K562 (cell line): ENCODE results near the gene TMX1. TPM values are rescaled to one million over a fixed set of nuclear protein-coding genes. Genes with fewer than 3 reads are reported as not detected.

Source experiments
- ATAC-seq: fragments of 200-7000 bp; cut with Tn5 transposase; 3 replicates; pipeline ENCODE4 v1.9.1; 2020; ENCODE audit warnings: moderate library complexity
- BruUV-seq: library from RNA; stranded (reverse); fragments of 400-500 nt; replicated peaks from 2 replicates; lab custom pipeline; 2021; lab: Mats Ljungman, UMichigan
- CTCF ChIA-PET: fragments of 300-600 bp; formaldehyde crosslinking; extraction: SDS; loops from one replicate; lab custom pipeline; 2021; ENCODE audit warnings: low intra/inter-chr PET ratio; lab: Yijun Ruan, JAX
- POLR2A ChIA-PET: fragments of 300-600, 350-650 bp; sonication (Branson Sonifier 250); formaldehyde crosslinking; extraction: SDS; loops from one replicate; lab custom pipeline; 2021; ENCODE audit warnings: antibody characterized with exemption, inconsistent platforms; lab: Yijun Ruan, JAX
- DNase-seq, 4 experiments: peaks; one replicate each; pipeline versions ENCODE4 v3.0.0 to v3.0.0-alpha.2; 2011 to 2018; ENCODE audit warnings: low spot score in 3 of 4, mixed read lengths in 3 of 4; ENCODE audit errors: extremely low read depth in 1 of 4
- FAIRE-seq: peaks from 2 replicates; lab custom pipeline; 2011; peaks lifted over from hg19 to GRCh38; lab: Jason Lieb, UNC
- H2AFZ ChIP-seq: 2 replicates; pipeline ENCODE4 v1.6.0; 2011; ENCODE audit warnings: low read depth, low read length, control low read depth, inconsistent platforms
- H3K27ac ChIP-seq: fragments of 200-600 bp; 3 replicates; pipeline ENCODE4 v1.8.0; 2011; ENCODE audit warnings: low read depth, mild to moderate bottlenecking, control low read depth, inconsistent platforms, low read length, moderate library complexity, mixed read lengths; ENCODE audit errors: extremely low read depth
- H3K27me3 ChIP-seq, 2 experiments: fragments of 300-600 bp in 1 of 2; 2 replicates in 1 of 2; 3 replicates in 1 of 2; pipeline versions ENCODE4 v1.6.0 to v1.8.0; 2011; ENCODE audit warnings: inconsistent platforms in 2 of 2, low read length in 2 of 2, mild to moderate bottlenecking in 1 of 2, mixed read lengths in 1 of 2, moderate library complexity in 1 of 2; ENCODE audit not compliant: control insufficient read depth in 2 of 2, insufficient read depth in 2 of 2
- H3K36me3 ChIP-seq: fragments of 300-600 bp; 3 replicates; pipeline ENCODE4 v1.8.0; 2011; ENCODE audit warnings: mild to moderate bottlenecking, low read length, inconsistent platforms; ENCODE audit not compliant: control insufficient read depth, insufficient read depth
- H3K4me1 ChIP-seq, 2 experiments: fragments of 200-600 bp in 1 of 2; replicated peaks in 1 of 2; 2 replicates in 1 of 2; 3 replicates in 1 of 2; pipeline versions ENCODE4 v1.5.1 to v1.8.0; 2011; ENCODE audit warnings: inconsistent platforms in 2 of 2, low read length in 2 of 2, mild to moderate bottlenecking in 1 of 2, mixed read lengths in 1 of 2, moderate library complexity in 1 of 2; ENCODE audit not compliant: control insufficient read depth in 2 of 2, insufficient read depth in 2 of 2
- H3K4me2 ChIP-seq: 2 replicates; pipeline ENCODE4 v1.6.1; 2011; ENCODE audit warnings: low read length, control low read depth, inconsistent platforms, mixed read lengths; ENCODE audit not compliant: insufficient read depth
- H3K4me3 ChIP-seq: fragments of 200-600 bp; sonication (generic), shearing (Covaris generic); 2 replicates; pipeline ENCODE4 v1.5.1; 2016; ENCODE audit warnings: control low read depth, inconsistent platforms
- H3K79me2 ChIP-seq: fragments of 200-600 bp; 3 replicates; pipeline ENCODE4 v1.8.0; 2011; ENCODE audit warnings: low read length, inconsistent platforms; ENCODE audit not compliant: control insufficient read depth, insufficient read depth
- H3K9ac ChIP-seq, 2 experiments: 2 replicates each; pipeline versions ENCODE4 v1.6.0 to v1.6.1; 2011; ENCODE audit warnings: low read depth in 2 of 2, low read length in 2 of 2, control low read depth in 1 of 2, inconsistent platforms in 1 of 2, mild to moderate bottlenecking in 1 of 2, mixed read lengths in 1 of 2; ENCODE audit not compliant: insufficient read depth in 1 of 2
- H3K9me1 ChIP-seq: one replicate; pipeline ENCODE4 v1.6.0; 2011; ENCODE audit warnings: inconsistent platforms, mild to moderate bottlenecking, low read length, moderate library complexity; ENCODE audit not compliant: control insufficient read depth, insufficient read depth
- H3K9me3 ChIP-seq: replicated peaks from 2 replicates; pipeline ENCODE4 v1.5.1; 2011; ENCODE audit warnings: low read depth, low read length, inconsistent platforms; ENCODE audit not compliant: control insufficient read depth, insufficient read depth
- H4K20me1 ChIP-seq: replicated peaks from 2 replicates; pipeline ENCODE4 v1.6.1; 2011; ENCODE audit warnings: low read length, inconsistent platforms, mixed read lengths; ENCODE audit not compliant: control insufficient read depth, insufficient read depth
- ELF4 ChIP-seq: fragments of 450-650 bp; formaldehyde crosslinking; IDR thresholded peaks from 2 replicates; pipeline ENCODE4 v1.4.0; 2022; ENCODE audit warnings: missing genetic modification characterization
- HOXB6 ChIP-seq: fragments of 250-450 bp; sonication (Bioruptor Pico); IDR thresholded peaks from 2 replicates; pipeline ENCODE4 v1.5.1; 2022; ENCODE audit warnings: mild to moderate bottlenecking, borderline replicate concordance
- POU5F1 ChIP-seq: fragments of 150-350 bp; IDR thresholded peaks from 2 replicates; pipeline ENCODE4 v1.6.1; 2014; ENCODE audit warnings: borderline replicate concordance, low read length, low read depth, mild to moderate bottlenecking; ENCODE audit not compliant: partially characterized antibody
- SIN3B ChIP-seq: fragments of 450-650 bp; IDR thresholded peaks from 2 replicates; pipeline ENCODE4 v1.6.1; 2017; ENCODE audit warnings: low read depth, mild to moderate bottlenecking, moderate library complexity
- TGIF2 ChIP-seq: sonication (generic); formaldehyde crosslinking; IDR thresholded peaks from 2 replicates; pipeline ENCODE4 v1.8.1; 2022; ENCODE audit warnings: mild to moderate bottlenecking, missing genetic modification reagents, moderate library complexity
- ZNF184 ChIP-seq: sonication (generic); formaldehyde crosslinking; IDR thresholded peaks from 2 replicates; pipeline ENCODE4 v1.5.0; 2020; ENCODE audit warnings: missing genetic modification reagents
- ZNF764 ChIP-seq: fragments of 250-450 bp; sonication (Bioruptor Pico); IDR thresholded peaks from 2 replicates; pipeline ENCODE4 v1.4.0; 2020; ENCODE audit warnings: low read depth, mild to moderate bottlenecking, moderate library complexity
- ZZZ3 ChIP-seq: fragments of 450-650 bp; IDR thresholded peaks from 2 replicates; pipeline ENCODE4 v1.6.1; 2016; ENCODE audit warnings: antibody characterized with exemption, mild to moderate bottlenecking, moderate library complexity
- WGBS: fragments of 100-300 bp; shearing (Covaris generic); methylation state at CpG from one replicate; pipeline ENCODE4 v1.1.6; 2016; ENCODE audit warnings: low coverage, mixed read lengths; ENCODE audit not compliant: insufficient coverage; ENCODE audit errors: missing lambda C conversion rate; 5-methylcytosine and 5-hydroxymethylcytosine counted together
- in situ Hi-C: fragments of 300-500 bp; cut with MboI; formaldehyde crosslinking; loops from 4 replicates; pipeline ENCODE4 v1.15.0; 2018; ENCODE audit warnings: inconsistent platforms, mixed read lengths
- intact Hi-C: fragments of 100-400 bp; cut with micrococcal nuclease; formaldehyde crosslinking; loops from 2 replicates; pipeline ENCODE4 v1.14.2; 2022
- polyA plus RNA-seq, 8 experiments: library from polyadenylated mRNA; depleted of rRNA in 4 of 8; stranded (reverse) in 5 of 8; unstranded in 3 of 8; fragments of >200 nt; fragmentation: Nextera tagmentation in 2 of 8; fragmentation: Illumina TruSeq in 1 of 8; extraction: Ambion mirVana in 2 of 8; extraction: Trizol in 1 of 8; gene quantifications; 2 replicates each; pipeline versions ENCODE4 v1.2.1 to v1.2.3, GENCODE V29; 2011 to 2014; ENCODE audit warnings: inconsistent platforms in 1 of 8, missing spikeins in 1 of 8
- total RNA-seq, 7 experiments: library from RNA; depleted of rRNA in 6 of 7; stranded (reverse); fragments of >200 nt in 6 of 7; fragmentation: Illumina TruSeq in 2 of 7; extraction: Trizol in 2 of 7; gene quantifications; 2 replicates each; pipeline versions ENCODE4 v1.2.1 to v1.2.3, GENCODE V29; 2011 to 2021; ENCODE audit warnings: low replicate concordance in 1 of 7

Gene TMX1
- total and polyA plus RNA-seq, 9 of the 15 experiments (the other 6 are each of a cell fraction or from before 2014, with no cell fraction given), result 19.5 to 101 (median 34.7) TPM

GRCh38 chr14:51295646-51296263 lies 55.7 kb downstream of the TMX1 start:
- no peak overlapping the region for H3K9ac ChIP-seq
- H3K36me3 ChIP-seq, result no peaks in the 10 kb centered on the region
- TF ChIP-seq ZZZ3 (no peak), HOXB6 (CRISPR knock-in tag) (no peak), TGIF2 (CRISPR knock-in tag) (no peak), ZNF184 (CRISPR knock-in tag) (no peak), SIN3B (no peak), POU5F1 (no peak), ZNF764 (CRISPR knock-in tag) (no peak), ELF4 (CRISPR knock-in tag) (no peak)
- FAIRE-seq (no peak), ATAC-seq (no peak), DNase-seq (no peak)
- no peaks in the 10 kb centered on the region for H3K4me1 ChIP-seq
- no peaks in the 10 kb centered on the region for H4K20me1 ChIP-seq
- WGBS, result 0% methylated on average over 6 of the region's 6 CpGs
- H3K9me3 ChIP-seq, result no peaks in the 10 kb centered on the region
- BruUV-seq, result no TSS peak
- H3K4me3 ChIP-seq, result no peak overlapping the region
- no peak overlapping the region for H3K4me2 ChIP-seq
- intact Hi-C loops (no loop called here), in situ Hi-C loops (no loop called here)
- ChIA-PET CTCF (no interaction called here), POLR2A (no interaction called here)
- H3K27me3 ChIP-seq, result peaks cover 0 to 2% of the 10 kb centered on the region in 2 experiments; a peak in 1 of 5 replicates
- no peaks in the 10 kb centered on the region for H3K79me2 ChIP-seq
- no peaks in the 10 kb centered on the region for H3K9me1 ChIP-seq
- H2AFZ ChIP-seq, result no peak overlapping the region
- H3K27ac ChIP-seq, result no peak overlapping the region
